Keratinocyte (primary cell): Measurements from ENCODE around the gene CGN. TPM values are rescaled to one million over a fixed set of nuclear protein-coding genes. Genes with fewer than 3 reads are reported as not detected.

Experiments used
- DNase-seq: peaks from one replicate; pipeline ENCODE4 v3.0.0-alpha.2; 2011; ENCODE audit warnings: low read depth, missing footprints, low spot score
- FAIRE-seq: peaks from 2 replicates; lab custom pipeline; 2011; peaks lifted over from hg19 to GRCh38; lab: Jason Lieb, UNC
- H2AFZ ChIP-seq: 2 replicates; pipeline ENCODE4 v1.6.0; 2012; ENCODE audit warnings: low read length, control low read depth, inconsistent platforms; ENCODE audit not compliant: control insufficient read depth
- H3K27ac ChIP-seq: 2 replicates; pipeline ENCODE4 v1.5.1; 2011; ENCODE audit warnings: low read length; ENCODE audit not compliant: control insufficient read depth, insufficient read depth
- H3K27me3 ChIP-seq: 3 replicates; pipeline ENCODE4 v1.6.0; 2011; ENCODE audit warnings: low read length; ENCODE audit not compliant: control insufficient read depth, insufficient read depth; ENCODE audit errors: extremely low read depth
- H3K36me3 ChIP-seq, 2 experiments: 2 replicates in 1 of 2; 3 replicates in 1 of 2; pipeline ENCODE4 v1.5.1; 2011; ENCODE audit warnings: low read length in 2 of 2, mild to moderate bottlenecking in 1 of 2; ENCODE audit not compliant: control insufficient read depth in 2 of 2, insufficient read depth in 2 of 2; ENCODE audit errors: extremely low read depth in 1 of 2
- H3K4me1 ChIP-seq: 3 replicates; pipeline ENCODE4 v1.5.1; 2011; ENCODE audit warnings: low read length; ENCODE audit not compliant: control insufficient read depth, insufficient read depth; ENCODE audit errors: extremely low read depth
- H3K4me2 ChIP-seq: 3 replicates; pipeline ENCODE4 v1.6.0; 2011; ENCODE audit warnings: low read depth, low read length; ENCODE audit not compliant: control insufficient read depth, insufficient read depth; ENCODE audit errors: extremely low read depth
- H3K4me3 ChIP-seq, 3 experiments: fragments of 200-600 bp in 1 of 3; sonication (generic) in 1 of 3; 2 replicates in 2 of 3; 3 replicates in 1 of 3; pipeline ENCODE4 v1.5.1; 2011 to 2016; ENCODE audit warnings: low read length in 3 of 3, mild to moderate bottlenecking in 3 of 3, control low read depth in 2 of 3, inconsistent platforms in 1 of 3, low read depth in 1 of 3, mixed read lengths in 1 of 3, mixed run types in 1 of 3, moderate library complexity in 1 of 3; ENCODE audit not compliant: control insufficient read depth in 2 of 3, insufficient read depth in 2 of 3; ENCODE audit errors: extremely low read depth in 1 of 3
- H3K79me2 ChIP-seq: 2 replicates; pipeline ENCODE4 v1.6.0; 2012; ENCODE audit warnings: low read length; ENCODE audit not compliant: control insufficient read depth, insufficient read depth
- H3K9ac ChIP-seq: 3 replicates; pipeline ENCODE4 v1.6.0; 2011; ENCODE audit warnings: low read length; ENCODE audit not compliant: control insufficient read depth, insufficient read depth; ENCODE audit errors: extremely low read depth
- H3K9me1 ChIP-seq: 3 replicates; pipeline ENCODE4 v1.6.0; 2011; ENCODE audit warnings: low read length; ENCODE audit not compliant: control insufficient read depth, insufficient read depth; ENCODE audit errors: extremely low read depth
- H3K9me3 ChIP-seq: 2 replicates; pipeline ENCODE4 v1.5.1; 2012; ENCODE audit warnings: low read depth, low read length; ENCODE audit not compliant: control insufficient read depth
- H4K20me1 ChIP-seq: 3 replicates; pipeline ENCODE4 v1.6.0; 2011; ENCODE audit warnings: low read length; ENCODE audit not compliant: control insufficient read depth, insufficient read depth; ENCODE audit errors: extremely low read depth
- CTCF ChIP-seq, 3 experiments: IDR thresholded peaks in 1 of 3; conservative IDR thresholded peaks in 1 of 3; optimal IDR thresholded peaks in 1 of 3; 2 replicates in 2 of 3; 3 replicates in 1 of 3; pipeline versions ENCODE3 to v1.5.1; 2011; ENCODE audit warnings: low read length in 3 of 3, mild to moderate bottlenecking in 3 of 3, moderate library complexity in 2 of 3, control low read depth in 1 of 3, inconsistent platforms in 1 of 3; ENCODE audit not compliant: insufficient read depth in 2 of 3; ENCODE audit errors: extremely low read depth in 1 of 3
- EZH2 ChIP-seq: IDR thresholded peaks from one replicate; pipeline ENCODE4 v1.6.1; 2012; ENCODE audit warnings: inconsistent platforms, mild to moderate bottlenecking, low read length, moderate library complexity
- dilution Hi-C: fragments of 300-500 bp; cut with MboI; formaldehyde crosslinking; loops from one replicate; pipeline ENCODE4 v1.7.0; 2020; ENCODE audit warnings: low sequenced_read_pairs; ENCODE audit not compliant: extremely low pct_ligation_motif_present
- polyA plus RNA-seq, 5 experiments: library from polyadenylated mRNA; depleted of rRNA in 3 of 5; stranded (reverse) in 3 of 5; stranded (forward) in 1 of 5; unstranded in 1 of 5; fragments of >200 nt; gene quantifications; 1 replicate in 1 of 5; 2 replicates in 3 of 5; 3 replicates in 1 of 5; pipeline versions ENCODE4 v1.2.1 to v1.2.3, GENCODE V29; 2011 to 2012; ENCODE audit warnings: missing spikeins in 2 of 5, low read depth in 1 of 5, low replicate concordance in 1 of 5

CGN gene
- polyA plus RNA-seq, 1 donor (not counting 4 experiments of a cell fraction or from before 2014, with no cell fraction given), result 2.9 TPM

GRCh38 chr1:151547119-151547899 is 36.1 kb downstream of the CGN start:
- Histone ChIP-seq H3K9me1 (no peaks in the 10 kb centered on the region), H3K27me3 (no peaks in the 10 kb centered on the region), H4K20me1 (peaks cover 12% of the 10 kb centered on the region), H3K79me2 (peaks cover 71% of the 10 kb centered on the region), H3K9ac (peak overlapping the region; percentile 53), H3K36me3 (peaks cover 4 to 20% of the 10 kb centered on the region in 2 experiments), H3K27ac (peak overlapping the region; percentile 73), H3K4me1 (peaks cover 72% of the 10 kb centered on the region), H3K9me3 (no peaks in the 10 kb centered on the region), H2AFZ (no peak overlapping the region), H3K4me2 (peak overlapping the region; percentile 77), H3K4me3 (peak overlapping the region in 1 of 3 experiments; percentile 11)
- dilution Hi-C loops, result no loop called here
- peak; percentile 83 for DNase-seq
- no peak for TF ChIP-seq EZH2
- no peak for TF ChIP-seq CTCF (optimal IDR thresholded peaks at IDR 0.05 in 1 of 3, IDR thresholded peaks at IDR 0.05 in 1 of 3, conservative IDR thresholded peaks at IDR 0.05 in 1 of 3; ENCODE audit: extremely low read depth in 1 of 3, insufficient read depth in 2 of 3, low read length in 3 of 3)
- peak; percentile 93 for FAIRE-seq

GRCh38 chr1:151547900-151548230 is 36.7 kb downstream of the CGN start:
- FAIRE-seq, result no peak
- peaks cover 8% of the 10 kb centered on the region for H4K20me1 ChIP-seq
- H2AFZ ChIP-seq, result no peak overlapping the region
- no peak for TF ChIP-seq CTCF (optimal IDR thresholded peaks at IDR 0.05 in 1 of 3, IDR thresholded peaks at IDR 0.05 in 1 of 3, conservative IDR thresholded peaks at IDR 0.05 in 1 of 3; ENCODE audit: extremely low read depth in 1 of 3, insufficient read depth in 2 of 3, low read length in 3 of 3)
- no peak for TF ChIP-seq EZH2
- peaks cover 73% of the 10 kb centered on the region for H3K4me1 ChIP-seq
- H3K27ac ChIP-seq, result peak overlapping the region; percentile 73
- peak overlapping the region; percentile 77 for H3K4me2 ChIP-seq
- no peaks in the 10 kb centered on the region for H3K9me3 ChIP-seq
- H3K27me3 ChIP-seq, result no peaks in the 10 kb centered on the region
- H3K79me2 ChIP-seq, result peaks cover 66% of the 10 kb centered on the region
- no peaks in the 10 kb centered on the region for H3K9me1 ChIP-seq
- H3K9ac ChIP-seq, result peak overlapping the region; percentile 53
- dilution Hi-C loops, result no loop called here
- no peak for DNase-seq
- H3K4me3 ChIP-seq, result peak overlapping the region in 1 of 3 experiments; percentile 11
- H3K36me3 ChIP-seq, result peaks cover 4 to 20% of the 10 kb centered on the region in 2 experiments
